ENCODE measurements around the gene RBM33. TPM values are rescaled to one million over a fixed set of nuclear protein-coding genes. Genes with fewer than 3 reads are reported as not detected.

The RBM33 gene, protein sequence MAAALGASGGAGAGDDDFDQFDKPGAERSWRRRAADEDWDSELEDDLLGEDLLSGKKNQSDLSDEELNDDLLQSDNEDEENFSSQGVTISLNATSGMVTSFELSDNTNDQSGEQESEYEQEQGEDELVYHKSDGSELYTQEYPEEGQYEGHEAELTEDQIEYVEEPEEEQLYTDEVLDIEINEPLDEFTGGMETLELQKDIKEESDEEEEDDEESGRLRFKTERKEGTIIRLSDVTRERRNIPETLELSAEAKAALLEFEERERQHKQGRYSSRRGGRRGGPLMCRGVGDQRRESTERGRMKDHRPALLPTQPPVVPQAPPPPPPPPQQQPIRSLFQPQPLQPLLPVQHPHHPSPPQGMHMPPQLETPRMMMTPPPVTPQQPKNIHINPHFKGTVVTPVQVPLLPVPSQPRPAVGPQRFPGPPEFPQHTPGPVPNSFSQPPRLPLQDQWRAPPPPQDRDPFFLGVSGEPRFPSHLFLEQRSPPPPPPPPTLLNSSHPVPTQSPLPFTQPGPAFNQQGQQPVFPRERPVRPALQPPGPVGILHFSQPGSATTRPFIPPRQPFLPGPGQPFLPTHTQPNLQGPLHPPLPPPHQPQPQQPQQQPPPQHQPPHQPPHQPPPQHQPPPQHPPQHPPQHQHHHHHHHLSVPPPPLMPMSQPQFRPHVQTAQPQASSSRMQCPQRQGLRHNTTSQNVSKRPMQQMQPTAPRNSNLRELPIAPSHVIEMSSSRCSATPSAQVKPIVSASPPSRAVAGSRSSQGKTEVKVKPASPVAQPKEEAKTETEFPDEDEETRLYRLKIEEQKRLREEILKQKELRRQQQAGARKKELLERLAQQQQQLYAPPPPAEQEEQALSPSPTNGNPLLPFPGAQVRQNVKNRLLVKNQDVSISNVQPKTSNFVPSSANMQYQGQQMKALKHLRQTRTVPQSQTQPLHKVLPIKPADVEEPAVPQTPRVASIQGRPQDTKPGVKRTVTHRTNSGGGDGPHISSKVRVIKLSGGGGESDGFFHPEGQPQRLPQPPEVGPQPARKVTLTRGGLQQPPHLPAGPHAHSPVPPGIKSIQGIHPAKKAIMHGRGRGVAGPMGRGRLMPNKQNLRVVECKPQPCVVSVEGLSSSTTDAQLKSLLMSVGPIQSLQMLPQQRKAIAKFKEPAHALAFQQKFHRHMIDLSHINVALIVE
- polyA plus RNA-seq (6.1 to 8.9 TPM (median 6.8 TPM) in 3 replicates), polyA minus RNA-seq (8.1 to 21.3 TPM (median 13.2 TPM) in 3 replicates)
- polyA plus RNA-seq (2011; ENCODE audit: low read depth) = 76.2 TPM
- polyA plus RNA-seq (2011; cell fraction: cytosol; rRNA removed) = 4.9 and 5.5 TPM in 2 replicates
- polyA plus RNA-seq (2011; cell fraction: nucleus; rRNA removed) = 36.1 and 36.2 TPM in 2 replicates
- 12.6 and 13.8 TPM in 2 replicates for polyA plus RNA-seq (2012; ENCODE audit: low replicate concordance)
- polyA minus RNA-seq (2011; cell fraction: cytosol; rRNA and poly(A)+ RNA removed) = 9.6 TPM
- polyA minus RNA-seq (2011; cell fraction: nucleus; rRNA and poly(A)+ RNA removed) = 30.2 and 39.2 TPM in 2 replicates

GRCh38 chr7:155644178-155644970, at the start of gene RBM33:
Gene RBM33 (plus strand): TSS chr7:155644661. CDS start chr7:155644877, 216 bp downstream.
- H3K36me3 ChIP-seq (ENCODE audit: control insufficient read depth in 2 of 2, extremely low read depth in 1 of 2, insufficient read depth in 2 of 2, low read length in 2 of 2) = peaks cover 8 to 11% of the 10 kb centered on the region in 2 experiments
- no peaks in the 10 kb centered on the region for H4K20me1 ChIP-seq (ENCODE audit: control insufficient read depth, extremely low read depth, insufficient read depth, low read length)
- peak; percentile 46 for DNase-seq (ENCODE audit: low read depth, low spot score)
- TF ChIP-seq, protein P1, sequence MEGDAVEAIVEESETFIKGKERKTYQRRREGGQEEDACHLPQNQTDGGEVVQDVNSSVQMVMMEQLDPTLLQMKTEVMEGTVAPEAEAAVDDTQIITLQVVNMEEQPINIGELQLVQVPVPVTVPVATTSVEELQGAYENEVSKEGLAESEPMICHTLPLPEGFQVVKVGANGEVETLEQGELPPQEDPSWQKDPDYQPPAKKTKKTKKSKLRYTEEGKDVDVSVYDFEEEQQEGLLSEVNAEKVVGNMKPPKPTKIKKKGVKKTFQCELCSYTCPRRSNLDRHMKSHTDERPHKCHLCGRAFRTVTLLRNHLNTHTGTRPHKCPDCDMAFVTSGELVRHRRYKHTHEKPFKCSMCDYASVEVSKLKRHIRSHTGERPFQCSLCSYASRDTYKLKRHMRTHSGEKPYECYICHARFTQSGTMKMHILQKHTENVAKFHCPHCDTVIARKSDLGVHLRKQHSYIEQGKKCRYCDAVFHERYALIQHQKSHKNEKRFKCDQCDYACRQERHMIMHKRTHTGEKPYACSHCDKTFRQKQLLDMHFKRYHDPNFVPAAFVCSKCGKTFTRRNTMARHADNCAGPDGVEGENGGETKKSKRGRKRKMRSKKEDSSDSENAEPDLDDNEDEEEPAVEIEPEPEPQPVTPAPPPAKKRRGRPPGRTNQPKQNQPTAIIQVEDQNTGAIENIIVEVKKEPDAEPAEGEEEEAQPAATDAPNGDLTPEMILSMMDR (optimal IDR thresholded peaks at IDR 0.05 in 1 of 3, IDR thresholded peaks at IDR 0.05 in 1 of 3, conservative IDR thresholded peaks at IDR 0.05 in 1 of 3; ENCODE audit: extremely low read depth in 1 of 3, insufficient read depth in 2 of 3, low read length in 3 of 3) = no peak
- no peak for TF ChIP-seq EZH2 (IDR thresholded peaks at IDR 0.05; ENCODE audit: low read length)
- H3K27me3 ChIP-seq (ENCODE audit: control insufficient read depth, extremely low read depth, insufficient read depth, low read length) = no peaks in the 10 kb centered on the region
- H3K4me3 ChIP-seq (ENCODE audit: control insufficient read depth in 2 of 3, extremely low read depth in 1 of 3, insufficient read depth in 2 of 3, low read depth in 1 of 3, low read length in 3 of 3) = peak within 1 kb of the TSS; percentile 87 to 98 (median 94)
- H3K4me2 ChIP-seq (ENCODE audit: control insufficient read depth, extremely low read depth, insufficient read depth, low read depth, low read length) = peak within 1 kb of the TSS; percentile 98
- no peak for FAIRE-seq
- dilution Hi-C loops (cut with MboI; ENCODE audit: extremely low pct_ligation_motif_present, low sequenced_read_pairs) = no loop called here
- H3K9me3 ChIP-seq (ENCODE audit: control insufficient read depth, low read depth, low read length) = no peaks in the 10 kb centered on the region
- H2AFZ ChIP-seq (ENCODE audit: control insufficient read depth, low read length) = peak within 1 kb of the TSS; percentile 100
- H3K4me1 ChIP-seq (ENCODE audit: control insufficient read depth, extremely low read depth, insufficient read depth, low read length) = peaks cover 17% of the 10 kb centered on the region
- peak within 1 kb of the TSS; percentile 95 for H3K27ac ChIP-seq (ENCODE audit: control insufficient read depth, insufficient read depth, low read length)
- H3K9ac ChIP-seq (ENCODE audit: control insufficient read depth, extremely low read depth, insufficient read depth, low read length) = peak within 1 kb of the TSS; percentile 98
- H3K79me2 ChIP-seq (ENCODE audit: control insufficient read depth, insufficient read depth, low read length) = peaks cover 55% of the 10 kb centered on the region
- H3K9me1 ChIP-seq (ENCODE audit: control insufficient read depth, extremely low read depth, insufficient read depth, low read length) = no peaks in the 10 kb centered on the region

DNA sequence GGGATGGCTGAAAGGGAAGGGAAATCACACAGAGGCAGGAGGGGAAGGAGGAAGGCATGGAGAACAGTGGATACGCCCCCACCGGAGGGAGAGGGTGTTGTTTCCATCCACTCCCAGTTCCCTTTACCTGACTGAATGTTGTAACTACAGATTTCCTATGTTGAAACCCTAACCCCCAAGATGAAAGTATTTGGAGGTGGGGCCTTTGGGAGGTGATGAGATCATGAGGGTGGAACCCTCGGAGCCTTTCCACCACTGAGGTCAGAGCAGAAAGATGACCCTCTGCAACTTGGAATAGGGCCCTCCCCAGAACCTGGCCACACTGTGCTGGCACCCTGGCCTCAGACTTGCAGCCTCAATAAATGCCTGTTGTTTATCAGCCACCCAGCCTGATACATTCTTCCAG, 49.5 kb upstream of the RBM33 start:
- no peak overlapping the region for H3K4me3 ChIP-seq (ENCODE audit: control insufficient read depth in 2 of 3, extremely low read depth in 1 of 3, insufficient read depth in 2 of 3, low read depth in 1 of 3, low read length in 3 of 3)
- no peak for TF ChIP-seq EZH2 (IDR thresholded peaks at IDR 0.05; ENCODE audit: low read length)
- TF ChIP-seq, protein P1 (optimal IDR thresholded peaks at IDR 0.05 in 1 of 3, IDR thresholded peaks at IDR 0.05 in 1 of 3, conservative IDR thresholded peaks at IDR 0.05 in 1 of 3; ENCODE audit: extremely low read depth in 1 of 3, insufficient read depth in 2 of 3, low read length in 3 of 3) = peak in 1 of 3 experiments; percentile 12
- DNase-seq (ENCODE audit: low read depth, low spot score) (no peak), FAIRE-seq (no peak)
- H3K27ac ChIP-seq (ENCODE audit: control insufficient read depth, insufficient read depth, low read length) = no peak overlapping the region
- peaks cover 10% of the 10 kb centered on the region for H3K27me3 ChIP-seq (ENCODE audit: control insufficient read depth, extremely low read depth, insufficient read depth, low read length)
- no peaks in the 10 kb centered on the region for H4K20me1 ChIP-seq (ENCODE audit: control insufficient read depth, extremely low read depth, insufficient read depth, low read length)
- no peaks in the 10 kb centered on the region for H3K9me1 ChIP-seq (ENCODE audit: control insufficient read depth, extremely low read depth, insufficient read depth, low read length)
- H3K9me3 ChIP-seq (ENCODE audit: control insufficient read depth, low read depth, low read length) = no peaks in the 10 kb centered on the region
- no peaks in the 10 kb centered on the region for H3K79me2 ChIP-seq (ENCODE audit: control insufficient read depth, insufficient read depth, low read length)
- no peak overlapping the region for H2AFZ ChIP-seq (ENCODE audit: control insufficient read depth, low read length)
- H3K4me1 ChIP-seq (ENCODE audit: control insufficient read depth, extremely low read depth, insufficient read depth, low read length) = peaks cover 4% of the 10 kb centered on the region
- no peak overlapping the region for H3K4me2 ChIP-seq (ENCODE audit: control insufficient read depth, extremely low read depth, insufficient read depth, low read depth, low read length)
- dilution Hi-C loops (cut with MboI; ENCODE audit: extremely low pct_ligation_motif_present, low sequenced_read_pairs) = loop anchor here (25.0 kb wide), 1 partner anchor 142 kb away; no protein-coding TSS in a partner anchor
- no peaks in the 10 kb centered on the region for H3K36me3 ChIP-seq (ENCODE audit: control insufficient read depth in 2 of 2, extremely low read depth in 1 of 2, insufficient read depth in 2 of 2, low read length in 2 of 2)
- no peak overlapping the region for H3K9ac ChIP-seq (ENCODE audit: control insufficient read depth, extremely low read depth, insufficient read depth, low read length)
